Prostate gland (tissue), 2 donors: ENCODE results near the gene UQCRQ.

Experiments
- POLR2A ChIP-seq: fragments of 450-650 bp; IDR thresholded peaks from one replicate; pipeline ENCODE4 v1.6.1; 2016; ENCODE audit warnings: antibody characterized with exemption, mild to moderate bottlenecking
- TF ChIP-seq, protein P1 (sequence below), 4 experiments: fragments of 200-600 bp in 2 of 4; fragments of 450-650 bp in 2 of 4; sonication (generic) in 2 of 4; IDR thresholded peaks; 1 replicate in 3 of 4; 2 replicates in 1 of 4; pipeline ENCODE4 v1.5.1; 2016 to 2019; ENCODE audit warnings: antibody characterized with exemption in 4 of 4, mild to moderate bottlenecking in 2 of 4, moderate library complexity in 2 of 4

GRCh38 chr5:132829742-132830435, 36.6 kb upstream of the UQCRQ start:
- TF ChIP-seq, protein P1, sequence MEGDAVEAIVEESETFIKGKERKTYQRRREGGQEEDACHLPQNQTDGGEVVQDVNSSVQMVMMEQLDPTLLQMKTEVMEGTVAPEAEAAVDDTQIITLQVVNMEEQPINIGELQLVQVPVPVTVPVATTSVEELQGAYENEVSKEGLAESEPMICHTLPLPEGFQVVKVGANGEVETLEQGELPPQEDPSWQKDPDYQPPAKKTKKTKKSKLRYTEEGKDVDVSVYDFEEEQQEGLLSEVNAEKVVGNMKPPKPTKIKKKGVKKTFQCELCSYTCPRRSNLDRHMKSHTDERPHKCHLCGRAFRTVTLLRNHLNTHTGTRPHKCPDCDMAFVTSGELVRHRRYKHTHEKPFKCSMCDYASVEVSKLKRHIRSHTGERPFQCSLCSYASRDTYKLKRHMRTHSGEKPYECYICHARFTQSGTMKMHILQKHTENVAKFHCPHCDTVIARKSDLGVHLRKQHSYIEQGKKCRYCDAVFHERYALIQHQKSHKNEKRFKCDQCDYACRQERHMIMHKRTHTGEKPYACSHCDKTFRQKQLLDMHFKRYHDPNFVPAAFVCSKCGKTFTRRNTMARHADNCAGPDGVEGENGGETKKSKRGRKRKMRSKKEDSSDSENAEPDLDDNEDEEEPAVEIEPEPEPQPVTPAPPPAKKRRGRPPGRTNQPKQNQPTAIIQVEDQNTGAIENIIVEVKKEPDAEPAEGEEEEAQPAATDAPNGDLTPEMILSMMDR (IDR thresholded peaks at IDR 0.05) = peak; percentile 86 to 94 (median 90)
- no peak for TF ChIP-seq POLR2A
